Measurements from ENCODE around the gene COPS9. TPM values are rescaled to one million over a fixed set of nuclear protein-coding genes. Genes with fewer than 3 reads are reported as not detected.

Gene COPS9
- total RNA-seq, 1 experiment from 2014 or later, result 188 TPM

DNA sequence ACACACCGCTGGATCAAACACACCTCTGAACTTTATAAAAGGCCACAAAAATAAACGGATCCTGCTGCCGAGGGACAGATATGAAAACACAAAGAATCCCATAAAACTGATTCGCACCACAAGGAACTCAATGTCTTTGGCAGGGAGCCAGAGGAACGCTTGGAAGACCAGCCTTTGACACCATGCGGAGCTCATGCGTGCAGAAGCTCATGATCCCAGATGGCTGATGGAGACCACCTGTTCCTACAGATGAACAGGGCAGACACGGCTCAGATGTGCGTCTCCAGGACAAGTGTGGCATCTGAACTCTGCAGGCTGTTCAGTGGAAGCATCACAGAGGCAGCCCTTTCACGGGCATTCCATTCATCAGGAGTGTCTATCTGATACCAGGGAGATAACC lies 24.9 kb downstream of the COPS9 start:
- DNase-seq (ENCODE audit: low spot score), result no peak

- no peak for DNase-seq (ENCODE audit: low spot score)
Observed at GRCh38 chr2:240109386-240109785, 26.7 kb downstream of the COPS9 start.

DNA sequence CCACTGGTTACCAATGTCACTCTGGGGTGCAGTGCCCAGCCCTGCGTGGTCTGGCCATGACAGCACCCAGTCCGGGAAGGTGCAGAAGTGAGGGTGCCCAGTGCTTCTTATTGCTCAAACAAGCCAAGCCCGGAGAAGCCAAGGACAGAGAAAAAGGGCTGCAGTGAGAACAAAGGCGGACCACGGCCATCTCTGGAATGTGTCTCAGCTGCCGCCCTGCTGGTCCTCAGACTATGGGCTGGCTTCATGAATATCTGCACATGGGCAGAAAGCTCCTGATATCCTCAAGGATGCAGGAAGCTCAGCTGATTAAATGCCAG lies 28.7 kb downstream of the COPS9 start:
- DNase-seq (ENCODE audit: low spot score), result no peak

DNA sequence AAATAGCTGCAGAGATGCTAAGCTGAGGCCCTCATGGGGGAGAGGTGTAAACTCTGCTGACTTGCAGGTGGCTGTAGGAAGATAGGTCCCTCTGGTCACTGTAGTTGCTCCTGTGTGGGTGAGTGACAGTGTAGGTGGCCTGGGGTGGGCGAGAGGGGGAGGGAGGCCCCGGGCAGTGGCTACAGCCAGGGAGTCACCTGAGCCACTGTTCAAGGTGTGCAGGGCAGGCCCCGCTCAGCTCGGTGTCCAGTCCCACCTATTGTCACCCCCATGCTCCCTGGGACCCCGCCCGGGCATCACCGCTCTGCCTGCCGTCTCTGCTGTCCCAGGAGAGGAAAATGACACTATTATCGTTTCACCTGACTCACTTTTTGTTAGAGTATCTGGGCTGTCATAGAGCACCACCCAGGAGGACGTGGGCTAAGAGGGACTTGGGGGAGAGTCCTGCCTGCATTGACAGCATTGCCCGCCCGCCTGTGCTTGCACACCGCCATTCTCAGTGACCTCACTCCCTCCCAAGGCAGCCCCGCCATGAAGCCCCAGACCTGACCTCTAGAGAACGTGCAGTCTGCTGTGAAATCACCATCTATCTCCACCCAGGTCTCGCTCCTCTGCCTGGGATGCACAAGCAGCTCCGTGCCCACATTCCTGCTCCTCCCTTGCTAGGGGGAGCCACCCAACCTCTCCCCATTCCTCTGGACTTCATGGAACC lies 29.2 kb downstream of the COPS9 start:
- no peak for DNase-seq (ENCODE audit: low spot score)

DNA sequence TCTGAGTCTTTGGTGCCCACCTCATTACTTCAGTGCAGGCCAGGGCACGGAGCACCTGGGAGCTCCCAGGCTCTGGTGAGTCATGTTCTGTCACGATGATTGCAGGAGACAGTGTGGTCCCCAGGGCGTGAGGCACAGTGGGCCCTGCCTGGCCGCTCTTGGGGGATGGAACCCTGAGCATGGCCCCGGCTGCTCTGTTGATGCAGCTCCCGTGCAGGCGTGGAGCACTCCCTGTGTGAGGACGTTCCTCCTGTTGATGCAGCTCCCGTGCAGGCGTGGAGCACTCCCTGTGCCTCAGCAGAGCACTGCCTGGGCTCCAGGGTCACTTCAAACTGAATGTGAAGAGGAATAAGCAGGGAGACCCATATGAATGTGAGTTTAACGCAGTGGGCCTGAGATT lies 30.1 kb downstream of the COPS9 start:
- no peak for DNase-seq (ENCODE audit: low spot score)

DNA sequence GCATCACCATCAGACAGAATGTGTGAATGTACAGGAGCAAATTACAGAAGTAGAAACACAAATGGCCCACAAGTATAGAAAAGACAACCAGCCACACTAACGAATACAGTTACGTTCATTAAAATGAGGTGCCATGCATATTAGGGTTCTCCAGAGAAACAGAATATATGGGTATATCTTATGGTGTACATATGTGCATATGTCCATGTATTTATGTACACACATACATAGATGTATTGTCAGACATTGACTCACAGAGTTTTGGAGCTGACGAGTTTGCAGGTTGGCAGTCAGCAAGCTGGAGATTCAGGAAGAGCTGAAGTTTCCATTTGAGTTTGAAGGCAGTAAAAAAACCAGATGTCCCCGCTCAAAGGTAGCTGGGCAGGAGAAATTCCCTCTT lies 33.0 kb downstream of the COPS9 start:
- no peak for DNase-seq (ENCODE audit: low spot score)

- no peak for DNase-seq (ENCODE audit: low spot score)
Observed at GRCh38 chr2:240098349-240098748, 37.8 kb downstream of the COPS9 start.

GRCh38 chr2:240095556-240096523 lies 40.3 kb downstream of the COPS9 start:
- DNase-seq (ENCODE audit: low spot score), result no peak

DNA sequence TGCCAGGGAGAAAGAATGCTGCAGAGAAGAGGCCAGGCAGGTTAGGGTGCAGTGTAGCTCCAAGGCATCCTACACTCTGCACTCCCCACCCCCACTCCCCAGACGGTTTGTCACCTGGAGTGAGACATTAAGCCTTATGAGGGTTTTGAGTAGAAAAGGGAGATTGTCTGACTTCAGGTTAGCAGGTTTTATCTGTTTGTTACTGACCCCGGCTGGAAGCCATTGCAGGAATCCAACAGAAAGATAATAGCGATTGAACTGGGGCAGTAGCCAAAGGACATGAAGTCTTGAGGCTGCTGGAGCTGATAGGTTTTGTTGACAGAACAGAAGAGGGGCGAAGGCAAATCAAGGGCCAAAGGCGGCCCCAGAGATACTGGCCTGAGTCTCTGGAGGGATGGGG lies 46.8 kb downstream of the COPS9 start:
- DNase-seq (ENCODE audit: low spot score), result no peak

DNA sequence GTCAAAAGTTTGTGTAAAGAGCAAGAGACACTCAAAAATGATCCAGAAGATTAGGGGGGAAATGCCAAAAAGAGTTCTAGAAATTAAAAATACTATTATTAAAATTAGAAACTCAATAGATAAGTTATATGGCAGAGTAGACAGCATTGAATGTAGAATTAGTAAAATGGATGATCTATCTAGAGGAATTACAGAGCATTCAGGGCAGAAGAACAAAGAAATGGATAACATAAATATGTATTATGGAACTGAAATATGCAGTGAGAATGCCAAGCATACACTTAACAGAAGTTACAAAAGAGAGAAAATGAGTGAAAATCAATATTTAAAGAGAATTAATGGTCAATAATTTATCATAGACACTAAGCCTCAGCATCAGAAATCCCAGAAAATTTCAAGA lies 49.5 kb downstream of the COPS9 start:
- no peak for DNase-seq (ENCODE audit: low spot score)

Other genes with a start within 250 kb of the COPS9 start
- gene NDUFA10, start 111.0 kb downstream of the COPS9 start, total RNA-seq (2014; rRNA removed; shearing (Covaris generic)), result 184 and 192 TPM in 2 replicates
- gene OR6B2, start 105.9 kb downstream of the COPS9 start, total RNA-seq (2014; rRNA removed; shearing (Covaris generic)), result not detected in 2 replicates
- not detected in 2 replicates for gene OR6B3, start 82.8 kb downstream of the COPS9 start, total RNA-seq (2014; rRNA removed; shearing (Covaris generic))
- not detected in 2 replicates for gene OTOS, start 4.4 kb upstream of the COPS9 start, total RNA-seq (2014; rRNA removed; shearing (Covaris generic))